ENCODE results near the gene MEGF6.

- TF ChIP-seq POLR2AphosphoS5 (IDR thresholded peaks at IDR 0.05; ENCODE audit: borderline replicate concordance, low read depth, low read length), result no peak
- TF ChIP-seq EZH2 (IDR thresholded peaks at IDR 0.05), result no peak
- no peak for TF ChIP-seq FOXP2 (optimal IDR thresholded peaks at IDR 0.05; ENCODE audit: control extremely low read depth, extremely low read length, insufficient read depth)
These were observed 96.0 kb downstream of the MEGF6 start for GRCh38 chr1:3515272-3515671.
